DMS153 treated with DMSO at 0.1 percent for 48 hours (cell line): ENCODE measurements around the gene TBXAS1.
"Not testable (repeated sequence)": the region's sequence is repeated elsewhere in the genome, so short reads cannot be mapped to it uniquely, and the experiment has no call there.

Source experiments
- DNase-seq: peaks from one replicate; lab custom pipeline; 2025; ENCODE audit not compliant: unreplicated experiment; lab: John Stamatoyannopoulos, UW

The TBXAS1 gene

DNA sequence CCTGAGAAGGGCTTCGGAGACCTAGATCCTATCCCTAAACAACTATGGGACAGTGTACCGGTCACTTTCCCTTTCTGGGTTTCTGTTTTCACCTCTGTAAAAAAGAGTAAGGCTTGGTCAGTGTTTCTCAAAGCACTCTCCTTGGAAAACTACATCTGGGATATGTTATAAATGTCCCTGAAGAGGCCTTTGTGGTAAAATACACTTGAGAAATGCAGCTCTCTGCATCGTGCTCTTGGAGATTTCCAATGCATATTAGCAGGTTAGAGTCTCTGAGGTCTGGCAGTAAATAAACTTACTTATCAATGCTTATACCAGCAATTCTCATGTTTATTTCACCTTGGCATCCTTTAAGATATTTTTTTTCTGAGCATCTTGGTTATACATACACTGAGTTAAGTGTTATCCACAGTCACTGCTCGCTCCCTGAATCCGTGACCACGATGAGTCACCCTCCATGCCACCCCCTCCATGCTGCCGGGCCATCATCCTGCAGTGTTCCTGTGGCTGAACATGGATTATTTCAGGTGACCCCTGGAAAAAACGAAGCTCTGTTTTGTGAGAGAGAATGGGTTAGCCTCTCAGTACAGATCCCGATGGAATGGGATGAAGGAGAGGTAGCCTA lies 3.3 kb upstream of the TBXAS1 start:
- no peak for DNase-seq

DNA sequence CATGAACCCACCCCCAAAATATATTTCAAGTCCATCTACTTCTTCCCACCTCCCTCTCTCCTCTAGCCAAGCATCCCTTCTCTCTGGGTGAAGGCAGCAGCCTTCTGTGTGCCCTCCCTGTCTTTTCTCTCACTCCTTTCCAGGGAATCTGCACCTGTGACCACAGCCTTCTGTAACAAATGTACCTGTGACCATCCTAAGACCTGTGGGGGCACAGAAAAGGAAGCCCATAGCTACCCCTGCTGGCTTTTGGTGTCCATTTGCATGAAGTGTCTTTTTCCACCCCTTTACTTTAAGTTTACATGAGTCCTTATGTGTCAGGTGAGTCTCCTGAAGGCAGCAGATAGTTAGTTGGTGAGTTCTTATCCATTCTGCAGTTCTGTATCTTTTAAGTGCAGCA lies 2.0 kb upstream of the TBXAS1 start:
- DNase-seq = no peak

DNA sequence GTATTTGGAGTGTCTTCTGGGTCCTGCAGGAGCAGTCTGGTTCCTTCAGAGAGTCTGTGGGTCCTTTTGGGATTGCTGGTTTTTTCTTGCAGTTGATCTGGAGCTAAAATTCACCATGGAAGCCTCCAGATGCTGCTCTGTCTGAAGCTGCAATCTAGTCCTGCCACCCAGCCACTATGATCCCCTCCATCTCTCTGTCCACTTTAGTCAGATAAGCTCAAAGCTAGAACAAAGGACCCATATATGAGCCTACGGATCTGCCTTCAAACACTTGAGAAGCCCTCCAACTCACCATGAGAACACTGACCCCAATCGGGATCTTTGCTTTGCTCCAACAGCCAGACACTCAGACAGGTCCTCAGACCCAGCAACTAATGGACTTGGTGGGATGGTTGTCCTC lies 618 bp upstream of the TBXAS1 start:
- no peak for DNase-seq

DNA sequence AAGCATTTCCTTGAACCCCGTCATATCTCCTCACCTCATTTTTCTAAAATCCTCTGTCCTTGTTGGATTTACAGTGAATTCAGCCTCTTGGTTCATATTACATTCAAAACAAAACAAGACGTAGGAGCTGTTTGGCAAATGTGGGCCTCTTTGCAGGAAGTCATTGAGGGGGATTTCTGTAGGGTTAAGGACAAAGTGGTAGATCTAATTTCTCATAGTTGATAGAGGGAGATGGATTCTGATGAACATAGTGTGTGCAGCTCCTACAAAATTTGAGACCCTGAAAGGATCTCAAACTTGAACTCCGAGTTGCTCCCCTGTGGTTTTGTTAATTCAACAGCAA lies 682 bp downstream of the TBXAS1 start:
- DNase-seq = no peak

DNA sequence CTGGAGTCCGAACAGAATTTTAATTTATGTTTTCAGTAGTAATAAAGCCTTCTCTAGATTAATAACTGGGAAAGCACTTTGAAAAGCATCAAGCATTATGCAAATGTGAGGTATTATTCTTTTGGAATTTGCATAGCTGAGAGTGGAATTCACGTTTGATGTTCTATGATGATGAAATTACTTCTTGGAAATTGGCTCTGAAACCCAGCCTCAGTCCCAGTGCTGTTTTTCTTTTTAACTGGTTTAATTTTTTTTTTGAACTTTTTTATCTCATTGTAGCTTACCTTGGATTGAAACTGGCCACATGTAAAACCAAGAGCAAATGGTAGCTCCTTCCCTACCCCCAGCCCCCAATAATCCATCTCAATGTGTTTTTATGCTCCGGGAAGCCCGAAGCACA lies 1.2 kb downstream of the TBXAS1 start:
- DNase-seq = no peak

DNA sequence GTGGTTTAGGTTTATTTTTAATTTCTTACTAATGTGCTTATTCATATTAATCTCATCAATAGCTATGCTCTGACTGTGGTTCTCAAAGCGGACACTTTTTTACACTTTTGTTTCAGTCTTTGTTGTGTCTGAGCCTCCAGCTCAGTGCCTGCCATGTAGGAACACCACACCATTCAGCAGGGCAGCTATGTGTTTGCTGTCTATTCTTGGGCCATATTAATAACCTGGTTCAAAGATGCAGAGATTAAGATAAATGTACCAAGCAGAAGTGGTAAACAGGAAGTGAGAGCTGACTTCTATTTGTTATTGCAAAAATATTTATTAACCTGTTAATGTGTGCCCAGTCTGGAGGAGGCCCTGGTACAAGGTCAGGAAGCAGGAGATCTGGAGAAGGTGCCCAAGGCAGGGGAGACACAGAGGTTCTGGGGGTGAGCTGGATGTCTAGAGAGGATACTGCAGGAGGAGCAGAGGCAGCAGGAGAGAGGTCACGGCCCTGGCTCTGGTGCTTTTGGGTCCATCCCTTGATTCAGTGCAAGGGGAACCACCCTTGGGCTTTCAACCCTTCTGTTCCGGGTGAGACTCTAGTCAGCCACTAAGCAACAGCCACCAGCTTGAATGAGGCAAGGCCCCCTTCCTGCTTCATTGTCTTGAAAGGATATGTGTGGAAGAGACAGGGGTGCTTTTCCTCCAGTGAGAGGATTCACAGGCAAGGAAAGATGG lies 1.9 kb downstream of the TBXAS1 start:
- no peak for DNase-seq

DNA sequence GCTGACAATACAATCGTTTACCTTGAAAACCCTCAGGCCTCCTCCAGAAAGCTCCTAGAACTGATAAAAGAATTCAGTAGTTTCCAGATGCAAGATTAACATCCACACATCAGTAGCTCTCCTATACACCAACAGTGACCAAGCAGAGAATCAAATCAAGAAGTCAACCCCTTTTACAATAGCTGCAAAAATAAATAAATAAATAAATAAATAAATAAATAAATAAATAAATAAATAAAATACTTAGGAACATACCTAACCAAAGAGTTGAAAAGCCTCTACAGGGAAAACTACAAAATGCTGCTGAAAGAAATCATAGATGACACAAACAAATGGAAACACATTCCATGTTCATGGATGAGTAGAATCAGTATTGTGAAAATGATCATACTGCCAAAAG lies 6.8 kb downstream of the TBXAS1 start:
- DNase-seq = not testable (repeated sequence)

DNA sequence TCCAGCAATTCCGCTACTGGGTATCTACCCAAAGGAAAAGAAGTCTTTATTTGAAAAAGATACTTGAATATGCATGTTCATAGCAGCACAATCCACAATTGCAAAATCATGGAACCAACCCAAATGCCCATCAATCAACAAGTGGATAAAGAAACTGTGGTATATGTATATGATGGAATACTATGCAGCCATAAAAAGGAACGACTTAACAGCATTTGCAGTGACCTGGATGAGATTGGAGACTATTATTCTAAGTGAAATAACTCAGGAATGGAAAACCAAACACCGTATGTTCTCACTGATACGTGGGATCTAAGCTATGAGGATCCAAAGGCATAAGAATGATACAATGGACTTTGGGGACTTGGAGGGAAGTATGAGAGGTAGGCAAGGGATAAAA lies 8.2 kb downstream of the TBXAS1 start:
- DNase-seq = not testable (repeated sequence)

DNA sequence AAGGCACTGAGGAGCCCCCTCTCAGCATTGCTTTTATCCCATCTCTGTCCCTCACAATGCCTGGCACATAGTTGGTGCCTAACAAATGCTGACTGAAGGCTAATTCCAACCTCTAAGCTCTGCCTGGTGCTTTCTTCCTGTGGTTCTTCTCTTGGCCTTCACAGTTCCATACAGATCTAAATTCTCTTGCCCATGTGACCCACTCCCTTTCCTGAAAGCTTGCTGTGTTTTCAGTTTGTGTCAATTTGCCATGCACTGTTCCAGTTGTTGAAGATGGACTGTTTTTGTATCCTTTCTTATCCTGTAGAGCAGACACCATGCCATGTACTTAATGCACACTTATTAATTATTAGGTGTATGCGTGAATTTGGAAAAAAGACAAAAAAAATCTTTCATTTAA lies 9.2 kb downstream of the TBXAS1 start:
- DNase-seq = no peak

DNA sequence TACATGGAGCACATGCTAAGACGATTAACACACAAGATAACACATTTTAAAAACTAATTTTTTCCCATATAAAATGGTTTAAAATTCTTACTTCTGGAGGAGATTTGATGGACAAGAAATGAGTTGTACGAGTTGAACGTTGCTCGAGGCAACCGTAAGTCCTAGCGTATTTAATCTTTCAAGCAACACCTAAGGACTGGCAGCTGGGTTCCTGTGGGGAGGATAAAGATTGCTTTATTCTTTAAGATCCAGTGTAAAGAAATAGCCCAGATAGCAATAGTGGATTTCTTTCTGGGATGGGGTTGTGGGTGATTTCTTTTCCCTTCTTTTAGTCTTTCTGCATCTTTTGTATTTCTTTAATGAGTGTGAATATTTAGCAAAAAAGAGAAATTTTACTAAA lies 9.8 kb downstream of the TBXAS1 start:
- no peak for DNase-seq

DNA sequence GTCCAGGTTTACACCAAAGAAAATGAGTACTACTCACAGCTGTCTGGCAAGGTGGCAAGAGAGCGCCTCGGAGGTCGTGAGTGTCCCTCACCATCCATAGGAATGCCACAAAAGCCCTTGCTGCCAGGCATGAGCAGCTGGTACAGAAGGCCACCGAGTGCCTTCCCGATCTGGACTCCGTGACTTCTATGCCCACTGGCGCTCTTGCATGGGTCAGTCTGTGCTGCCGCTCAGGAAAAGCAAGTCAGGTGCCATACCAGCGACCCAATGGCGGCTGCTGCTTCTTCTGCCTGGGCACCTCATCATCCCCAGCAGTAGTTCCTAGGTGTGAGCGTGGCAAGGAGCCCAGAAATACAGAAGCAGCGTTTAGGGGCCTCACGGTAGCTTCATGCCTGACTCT lies 11.7 kb downstream of the TBXAS1 start:
- no peak for DNase-seq

DNA sequence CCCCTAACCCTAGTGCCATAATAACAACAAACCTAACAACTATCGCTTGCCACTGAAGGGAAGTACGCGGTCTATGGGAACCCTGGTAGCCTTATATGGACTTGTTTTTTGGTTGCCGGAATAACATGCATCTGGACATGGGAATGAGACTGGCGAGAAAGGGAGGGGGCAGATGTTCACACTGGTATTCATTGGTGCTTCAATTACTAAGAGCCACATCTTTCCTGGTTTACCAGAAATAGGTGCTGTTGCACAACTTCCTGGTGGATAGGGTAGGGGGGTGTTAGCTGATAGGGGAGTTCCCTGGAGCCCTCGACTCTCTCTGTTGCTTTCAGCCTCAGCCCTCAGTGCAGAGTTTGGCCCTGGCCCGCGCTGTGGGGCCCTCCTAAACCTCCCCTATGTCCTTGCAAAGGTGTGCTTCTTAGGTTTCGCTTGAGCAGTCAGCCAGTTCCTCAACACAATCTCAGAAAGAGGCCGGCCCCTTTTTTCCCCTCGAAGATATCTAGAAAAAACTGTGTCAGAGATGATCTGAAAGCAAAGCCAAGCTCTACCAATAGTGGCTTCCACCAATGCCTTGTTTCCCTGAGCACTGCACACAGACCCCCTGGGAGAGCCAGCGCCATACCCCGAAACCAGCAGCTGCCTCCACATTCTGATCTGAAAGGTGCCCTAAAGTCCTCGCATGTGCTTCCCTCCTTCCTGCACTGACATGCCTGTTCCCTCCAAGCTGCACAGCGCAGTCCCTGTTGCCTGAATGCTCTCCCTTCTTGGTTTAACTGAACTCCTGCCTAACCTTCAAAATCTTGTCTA lies 13.5 kb downstream of the TBXAS1 start:
- no peak for DNase-seq

DNA sequence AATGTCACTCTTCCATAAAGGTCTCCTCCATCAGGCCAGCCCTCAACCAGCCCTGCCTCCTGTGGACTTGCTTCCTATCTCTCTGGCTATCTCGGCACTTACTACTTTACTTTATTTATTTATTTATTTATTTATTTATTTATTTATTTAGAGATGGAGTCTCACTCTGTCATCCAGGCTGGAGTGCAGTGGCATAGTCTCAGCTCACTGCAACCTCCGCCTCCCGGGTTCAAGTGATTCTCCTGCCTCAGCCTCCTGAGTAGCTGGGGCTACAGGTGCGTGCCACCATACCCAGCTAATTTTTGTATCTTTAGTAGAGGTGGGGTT lies 14.1 kb downstream of the TBXAS1 start:
- not testable (repeated sequence) for DNase-seq

DNA sequence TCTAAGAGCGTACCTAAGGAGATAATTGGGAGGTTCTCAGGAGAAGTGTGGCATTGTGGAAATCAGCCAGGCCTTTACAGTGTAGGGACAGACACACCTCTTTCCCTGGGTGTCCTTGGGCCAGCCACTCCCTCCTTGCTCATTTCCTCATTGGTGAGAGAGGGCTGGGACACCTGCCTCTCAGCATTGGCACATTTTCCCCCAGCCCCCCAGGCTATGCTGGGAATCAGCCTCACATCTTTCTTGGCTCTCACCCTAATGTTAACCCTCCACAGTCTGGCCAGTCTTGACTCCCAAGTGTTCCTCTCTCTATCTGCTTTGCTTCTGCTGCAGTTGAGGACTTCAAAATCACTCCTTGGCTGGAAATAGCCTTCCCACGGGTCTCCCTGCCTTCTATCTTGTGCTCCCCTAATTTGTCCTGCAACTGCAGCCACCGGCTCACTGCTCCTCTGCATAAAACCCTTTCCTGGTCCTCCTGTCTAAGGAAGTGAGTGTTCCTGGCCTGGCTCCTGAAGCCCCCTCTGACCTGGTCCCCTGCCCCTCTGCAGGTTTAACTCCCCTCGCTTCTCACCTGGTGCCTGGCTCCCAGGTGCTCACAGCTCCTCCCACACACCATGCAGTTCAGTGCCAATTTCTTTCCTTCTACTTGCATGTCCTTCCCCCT lies 15.8 kb downstream of the TBXAS1 start:
- no peak for DNase-seq

DNA sequence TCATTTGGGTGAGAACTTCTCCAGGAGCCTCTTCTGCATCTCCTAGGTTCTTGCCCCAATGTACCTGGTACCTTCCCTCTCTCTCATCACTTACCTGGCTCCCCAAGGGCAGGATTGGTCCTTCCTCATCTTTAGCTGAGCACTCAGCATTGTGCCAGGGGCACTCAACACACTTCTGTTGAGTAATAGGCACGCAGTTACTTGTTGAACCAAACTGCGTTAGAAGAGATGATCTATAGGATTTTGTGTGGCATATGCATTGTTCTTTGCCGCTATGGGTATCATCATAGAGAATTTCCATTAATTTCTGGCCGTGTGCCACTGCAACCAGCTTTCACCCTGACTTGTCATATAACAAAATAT lies 16.4 kb downstream of the TBXAS1 start:
- DNase-seq = no peak

DNA sequence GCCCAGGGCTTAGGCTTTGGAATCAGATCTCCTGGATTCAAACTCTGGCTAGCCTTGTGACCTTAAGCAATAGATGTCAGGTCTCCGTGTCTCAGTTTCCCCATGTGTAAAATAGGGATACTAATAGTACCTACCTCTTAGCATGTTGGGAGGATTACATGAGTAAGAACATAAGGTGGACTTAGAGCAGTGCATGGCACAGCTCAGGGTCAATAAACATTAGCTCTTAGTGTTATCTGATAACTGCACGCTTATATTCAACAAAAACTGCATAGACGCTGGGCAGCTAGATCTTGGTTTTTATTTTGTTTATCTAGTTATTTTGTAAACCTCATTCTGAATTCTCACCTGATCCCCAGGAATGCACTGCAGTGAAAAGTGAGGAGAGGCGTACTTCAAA lies 17.2 kb downstream of the TBXAS1 start:
- no peak for DNase-seq

DNA sequence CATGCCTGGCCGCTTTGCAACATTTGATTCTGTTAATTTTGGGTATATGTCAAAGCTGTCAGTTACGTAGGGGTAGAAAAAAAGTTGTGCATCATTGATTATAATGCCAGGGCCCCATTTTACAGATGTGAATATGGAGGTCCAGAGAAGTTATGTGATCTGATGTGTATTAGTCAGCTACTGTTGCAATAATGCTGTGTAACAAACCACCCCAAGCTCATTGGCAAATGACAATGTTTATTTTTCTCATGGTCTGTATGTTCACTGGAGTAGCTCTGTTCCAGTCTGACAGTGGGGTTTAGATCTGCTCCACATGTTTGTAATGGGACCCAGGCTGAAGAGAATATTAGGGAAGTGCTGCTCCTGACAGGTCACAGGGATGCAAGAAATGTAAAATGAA lies 19.2 kb downstream of the TBXAS1 start:
- DNase-seq = no peak

DNA sequence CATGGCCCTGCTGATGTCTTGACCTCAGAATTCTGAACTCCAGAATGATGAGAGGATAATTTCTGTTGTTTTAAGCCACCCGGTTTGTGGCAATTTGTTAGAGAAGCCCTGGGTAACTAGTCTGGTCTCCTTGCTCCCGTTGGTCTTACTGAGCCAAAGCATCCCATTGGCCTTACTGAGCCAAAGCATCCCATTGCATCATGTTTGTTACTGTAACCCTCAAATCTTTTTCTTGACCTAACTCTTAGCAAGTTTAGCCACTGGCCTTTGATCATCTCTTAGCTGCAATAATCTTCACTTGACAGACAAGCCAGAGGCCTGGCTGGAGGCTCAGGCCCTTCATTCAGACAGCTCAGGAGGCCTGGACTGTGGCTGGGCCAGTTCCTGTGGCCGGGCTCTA lies 21.8 kb downstream of the TBXAS1 start:
- no peak for DNase-seq

DNA sequence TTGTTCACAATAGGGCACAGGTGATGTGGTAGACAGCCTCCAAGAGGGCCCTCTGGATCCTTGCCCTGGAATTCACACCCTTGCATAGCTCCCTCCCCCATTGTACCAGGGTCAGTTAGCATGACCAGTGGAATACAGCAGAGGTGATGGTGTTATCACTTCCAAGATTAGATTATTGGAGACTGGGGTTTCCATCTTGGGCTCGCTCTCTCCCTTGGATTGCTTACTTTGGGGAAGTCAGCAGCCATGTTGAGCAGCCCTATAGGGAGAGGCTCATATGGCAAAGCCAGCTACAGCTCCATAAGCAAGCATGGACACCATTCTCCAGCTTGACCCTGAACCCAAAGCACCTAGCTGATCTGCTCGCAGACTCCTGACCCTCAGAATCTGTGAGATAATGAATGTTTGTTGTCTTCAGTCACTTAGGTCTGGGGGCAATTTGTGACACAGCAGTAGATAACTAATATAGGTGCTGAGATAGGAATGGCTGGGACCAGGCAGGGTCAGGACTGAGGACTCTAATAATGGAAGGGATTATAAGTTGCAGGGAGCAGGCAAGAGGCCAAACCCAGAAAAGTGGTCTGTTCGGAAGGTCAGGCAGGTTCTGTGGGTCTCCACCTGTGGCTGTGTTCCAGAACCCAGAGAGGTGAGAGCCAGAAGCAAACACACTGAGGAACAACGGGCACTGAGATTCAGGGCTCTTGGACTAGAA lies 22.9 kb downstream of the TBXAS1 start:
- no peak for DNase-seq

DNA sequence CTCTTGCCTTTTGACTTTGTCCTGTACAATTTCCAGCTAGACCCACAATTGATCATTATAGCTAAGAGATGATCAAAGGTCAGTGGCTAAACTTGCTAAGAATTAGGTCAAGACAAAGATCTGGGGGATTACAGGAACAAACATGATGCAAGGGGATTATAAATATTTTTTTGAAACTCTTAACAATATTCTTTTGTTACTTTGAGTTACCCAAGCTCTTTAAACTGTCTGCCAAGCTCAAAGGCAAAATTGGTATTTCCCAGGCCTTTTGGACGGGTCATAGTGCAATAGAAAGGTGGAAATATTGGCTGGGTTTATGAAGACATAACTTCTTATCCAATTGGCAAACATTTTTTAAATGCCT lies 23.4 kb downstream of the TBXAS1 start:
- no peak for DNase-seq

DNA sequence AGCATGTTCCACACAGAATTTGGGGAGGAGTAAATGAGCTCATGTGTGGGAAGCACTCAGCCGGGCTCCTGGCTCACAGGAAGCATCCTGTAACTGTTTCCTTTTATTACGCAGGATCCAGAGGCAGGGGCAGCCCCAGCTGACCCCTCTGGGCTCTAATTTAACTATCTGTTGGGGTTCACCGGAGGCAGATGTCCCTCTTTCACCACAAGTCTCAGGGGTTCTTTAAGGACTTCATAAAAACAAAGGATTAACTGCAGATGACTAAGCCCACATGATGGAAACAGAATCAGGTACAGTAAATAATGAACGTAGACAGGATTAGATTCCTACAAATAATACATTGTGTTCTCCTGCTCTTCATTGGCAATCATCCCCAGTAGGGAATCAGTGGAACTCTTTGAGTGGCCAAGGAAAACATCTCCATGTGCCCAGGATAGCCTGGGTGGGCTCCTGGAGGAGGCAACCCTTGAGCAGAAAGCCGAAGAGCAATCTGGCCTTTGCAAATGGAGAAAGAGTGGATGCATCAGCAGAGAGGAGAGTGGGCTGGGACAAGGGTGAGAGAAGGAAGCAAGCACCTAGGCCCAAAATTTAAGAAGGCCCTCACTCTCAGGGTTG lies 24.6 kb downstream of the TBXAS1 start:
- DNase-seq = no peak
